ENCODE results near the gene POM121L2. TPM values are rescaled to one million over a fixed set of nuclear protein-coding genes. Genes with fewer than 3 reads are reported as not detected.

The POM121L2 gene
- total and polyA plus RNA-seq, 4 donors, result not detected

GRCh38 chr6:27296106-27296783 lies 15.8 kb downstream of the POM121L2 start:
- Histone ChIP-seq H3K36me3 (ENCODE audit: control insufficient read depth in 4 of 4, insufficient read depth in 3 of 4, low read depth in 1 of 4, low read length in 3 of 4) (no peaks in the 10 kb centered on the region), H3K9ac (ENCODE audit: low read depth in 1 of 2, low read length in 2 of 2) (no peak overlapping the region), H3K4me3 (ENCODE audit: low read depth in 1 of 3, low read length in 3 of 3) (no peak overlapping the region), H3K27ac (ENCODE audit: low read depth in 1 of 2, low read length in 2 of 2) (no peak overlapping the region), H3K27me3 (ENCODE audit: control insufficient read depth in 4 of 4, insufficient read depth in 4 of 4, low read length in 3 of 4) (peaks cover 6 to 54% (median 22%) of the 10 kb centered on the region in 4 donors), H3K4me1 (ENCODE audit: control insufficient read depth in 4 of 4, insufficient read depth in 4 of 4, low read length in 3 of 4) (no peaks in the 10 kb centered on the region), H3K9me3 (ENCODE audit: control insufficient read depth in 4 of 4, low read length in 3 of 4) (peaks cover 8 to 41% (median 20%) of the 10 kb centered on the region in 4 donors)
- WGBS, result 4% methylated on average over 27 of the region's 27 CpGs
- no peak for DNase-seq (ENCODE audit: low spot score)
- TF ChIP-seq EGR1 (IDR thresholded peaks at IDR 0.05; ENCODE audit: low read depth in 2 of 2) (no peak), SP1 (IDR thresholded peaks at IDR 0.05) (no peak), GABPA (IDR thresholded peaks at IDR 0.05 in 1 of 2, conservative IDR thresholded peaks at IDR 0.05 in 1 of 2) (no peak)

DNA sequence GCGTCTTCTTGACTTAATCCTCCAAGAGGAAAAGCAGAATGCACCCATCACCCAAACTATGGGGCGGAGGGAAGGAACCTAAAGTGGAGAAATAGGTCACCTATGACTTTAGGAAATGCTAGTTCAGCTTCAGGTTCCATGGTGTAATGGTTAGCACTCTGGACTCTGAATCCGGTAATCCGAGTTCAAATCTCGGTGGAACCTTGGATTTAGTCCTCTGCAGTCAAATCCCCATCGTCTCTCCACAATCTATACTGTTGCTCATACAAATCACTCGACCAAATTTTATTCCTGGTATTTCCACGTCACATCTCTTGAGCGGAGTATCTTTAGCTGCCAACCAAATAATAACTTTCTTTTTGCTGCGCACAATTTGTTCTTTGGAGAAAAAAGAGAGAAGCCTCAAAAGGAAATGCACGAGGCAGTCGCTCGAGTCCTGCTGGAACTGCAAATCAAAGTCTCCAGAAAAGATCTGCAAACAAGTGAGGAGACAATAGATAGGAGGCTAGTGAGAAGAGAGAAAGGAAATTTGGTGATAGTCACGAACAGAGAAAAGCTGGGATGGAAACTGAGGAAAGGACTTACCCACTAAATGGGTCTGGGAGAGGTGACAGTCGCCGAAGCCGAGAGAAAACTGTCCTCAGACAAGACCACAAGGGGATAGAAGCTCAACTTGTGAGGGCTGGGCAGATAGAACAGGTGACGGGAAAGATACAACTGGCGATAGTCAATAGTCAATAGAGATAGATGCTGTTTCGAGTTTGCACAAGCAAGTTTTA lies 16.6 kb downstream of the POM121L2 start:
- Histone ChIP-seq H3K4me1 (ENCODE audit: control insufficient read depth in 4 of 4, insufficient read depth in 4 of 4, low read length in 3 of 4) (no peaks in the 10 kb centered on the region), H3K27me3 (ENCODE audit: control insufficient read depth in 4 of 4, insufficient read depth in 4 of 4, low read length in 3 of 4) (peaks cover 8 to 56% (median 19%) of the 10 kb centered on the region in 4 donors), H3K4me3 (ENCODE audit: low read depth in 1 of 3, low read length in 3 of 3) (no peak overlapping the region), H3K9ac (ENCODE audit: low read depth in 1 of 2, low read length in 2 of 2) (no peak overlapping the region), H3K9me3 (ENCODE audit: control insufficient read depth in 4 of 4, low read length in 3 of 4) (peaks cover 12 to 48% (median 26%) of the 10 kb centered on the region in 4 donors), H3K27ac (ENCODE audit: low read depth in 1 of 2, low read length in 2 of 2) (no peak overlapping the region), H3K36me3 (ENCODE audit: control insufficient read depth in 4 of 4, insufficient read depth in 3 of 4, low read depth in 1 of 4, low read length in 3 of 4) (no peaks in the 10 kb centered on the region)
- TF ChIP-seq JUND (IDR thresholded peaks at IDR 0.05) (no peak), FOXA2 (IDR thresholded peaks at IDR 0.05) (no peak), RAD21 (IDR thresholded peaks at IDR 0.05) (no peak)
- 4% methylated on average over 20 of the region's 20 CpGs for WGBS
- no peak for DNase-seq (ENCODE audit: low spot score)

DNA sequence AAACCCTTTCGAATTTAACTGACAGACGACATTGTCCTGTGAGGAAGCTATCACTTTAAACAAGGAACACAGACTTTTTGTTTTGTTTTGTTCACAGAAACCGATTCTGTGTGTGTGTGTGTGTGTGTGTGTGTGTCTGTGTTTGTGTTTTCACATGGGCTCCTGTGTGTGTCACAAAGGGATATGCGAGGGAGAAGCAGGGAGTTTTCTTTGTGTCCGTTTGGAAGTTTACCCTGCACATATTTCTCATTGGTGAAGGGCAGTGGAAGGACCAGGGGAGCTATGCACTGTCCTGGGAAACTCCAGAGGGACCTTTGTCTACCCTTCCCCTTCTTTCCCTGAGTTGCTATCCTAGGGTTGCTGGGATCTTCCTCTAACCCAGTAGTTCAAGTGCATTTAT lies 17.7 kb downstream of the POM121L2 start:
- Histone ChIP-seq H3K36me3 (ENCODE audit: control insufficient read depth in 4 of 4, insufficient read depth in 3 of 4, low read depth in 1 of 4, low read length in 3 of 4) (no peaks in the 10 kb centered on the region), H3K27ac (ENCODE audit: low read depth in 1 of 2, low read length in 2 of 2) (no peak overlapping the region), H3K9ac (ENCODE audit: low read depth in 1 of 2, low read length in 2 of 2) (no peak overlapping the region), H3K4me3 (ENCODE audit: low read depth in 1 of 3, low read length in 3 of 3) (no peak overlapping the region), H3K9me3 (ENCODE audit: control insufficient read depth in 4 of 4, low read length in 3 of 4) (peaks cover 12 to 55% (median 28%) of the 10 kb centered on the region in 4 donors), H3K4me1 (ENCODE audit: control insufficient read depth in 4 of 4, insufficient read depth in 4 of 4, low read length in 3 of 4) (no peaks in the 10 kb centered on the region), H3K27me3 (ENCODE audit: control insufficient read depth in 4 of 4, insufficient read depth in 4 of 4, low read length in 3 of 4) (peaks cover 8 to 56% (median 16%) of the 10 kb centered on the region in 4 donors)
- WGBS, result 16% methylated on average over 5 of the region's 5 CpGs
- TF ChIP-seq, protein P1, sequence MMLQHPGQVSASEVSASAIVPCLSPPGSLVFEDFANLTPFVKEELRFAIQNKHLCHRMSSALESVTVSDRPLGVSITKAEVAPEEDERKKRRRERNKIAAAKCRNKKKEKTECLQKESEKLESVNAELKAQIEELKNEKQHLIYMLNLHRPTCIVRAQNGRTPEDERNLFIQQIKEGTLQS (IDR thresholded peaks at IDR 0.05), result no peak
- TF ChIP-seq MAX (IDR thresholded peaks at IDR 0.05), result no peak
- no peak for TF ChIP-seq REST (IDR thresholded peaks at IDR 0.05)
- TF ChIP-seq, protein P2, sequence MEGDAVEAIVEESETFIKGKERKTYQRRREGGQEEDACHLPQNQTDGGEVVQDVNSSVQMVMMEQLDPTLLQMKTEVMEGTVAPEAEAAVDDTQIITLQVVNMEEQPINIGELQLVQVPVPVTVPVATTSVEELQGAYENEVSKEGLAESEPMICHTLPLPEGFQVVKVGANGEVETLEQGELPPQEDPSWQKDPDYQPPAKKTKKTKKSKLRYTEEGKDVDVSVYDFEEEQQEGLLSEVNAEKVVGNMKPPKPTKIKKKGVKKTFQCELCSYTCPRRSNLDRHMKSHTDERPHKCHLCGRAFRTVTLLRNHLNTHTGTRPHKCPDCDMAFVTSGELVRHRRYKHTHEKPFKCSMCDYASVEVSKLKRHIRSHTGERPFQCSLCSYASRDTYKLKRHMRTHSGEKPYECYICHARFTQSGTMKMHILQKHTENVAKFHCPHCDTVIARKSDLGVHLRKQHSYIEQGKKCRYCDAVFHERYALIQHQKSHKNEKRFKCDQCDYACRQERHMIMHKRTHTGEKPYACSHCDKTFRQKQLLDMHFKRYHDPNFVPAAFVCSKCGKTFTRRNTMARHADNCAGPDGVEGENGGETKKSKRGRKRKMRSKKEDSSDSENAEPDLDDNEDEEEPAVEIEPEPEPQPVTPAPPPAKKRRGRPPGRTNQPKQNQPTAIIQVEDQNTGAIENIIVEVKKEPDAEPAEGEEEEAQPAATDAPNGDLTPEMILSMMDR (IDR thresholded peaks at IDR 0.05; ENCODE audit: low read depth, low read length, missing input control), result no peak
- TF ChIP-seq EGR1 (IDR thresholded peaks at IDR 0.05; ENCODE audit: low read depth in 2 of 2), result no peak
- no peak for TF ChIP-seq FOXA2 (IDR thresholded peaks at IDR 0.05)
- no peak for TF ChIP-seq HNF4G (IDR thresholded peaks at IDR 0.05)
- TF ChIP-seq YY1 (IDR thresholded peaks at IDR 0.05), result no peak
- TF ChIP-seq FOXA1 (IDR thresholded peaks at IDR 0.05), result no peak
- no peak for TF ChIP-seq SP1 (IDR thresholded peaks at IDR 0.05)
- TF ChIP-seq GABPA (IDR thresholded peaks at IDR 0.05 in 1 of 2, conservative IDR thresholded peaks at IDR 0.05 in 1 of 2), result no peak
- TF ChIP-seq ZBTB33 (IDR thresholded peaks at IDR 0.05), result no peak
- DNase-seq (ENCODE audit: low spot score), result no peak
